Measurements from ENCODE around the gene PPP6R2. TPM values are rescaled to one million over a fixed set of nuclear protein-coding genes. Genes with fewer than 3 reads are reported as not detected.

PPP6R2 gene
- polyA plus RNA-seq, 1 experiment: 46.4 TPM

- POLR2A ChIA-PET: no interaction called here
- CTCF ChIA-PET: interaction anchor here (0.7 kb wide), 1 partner anchor 13 kb away, joined by 3 read pairs; no protein-coding TSS in a partner anchor
Measured at GRCh38 chr22:50439314-50439870, 96.3 kb downstream of the PPP6R2 start.

GRCh38 chr22:50439871-50440331, 96.8 kb downstream of the PPP6R2 start:
- TF ChIP-seq, protein P1, sequence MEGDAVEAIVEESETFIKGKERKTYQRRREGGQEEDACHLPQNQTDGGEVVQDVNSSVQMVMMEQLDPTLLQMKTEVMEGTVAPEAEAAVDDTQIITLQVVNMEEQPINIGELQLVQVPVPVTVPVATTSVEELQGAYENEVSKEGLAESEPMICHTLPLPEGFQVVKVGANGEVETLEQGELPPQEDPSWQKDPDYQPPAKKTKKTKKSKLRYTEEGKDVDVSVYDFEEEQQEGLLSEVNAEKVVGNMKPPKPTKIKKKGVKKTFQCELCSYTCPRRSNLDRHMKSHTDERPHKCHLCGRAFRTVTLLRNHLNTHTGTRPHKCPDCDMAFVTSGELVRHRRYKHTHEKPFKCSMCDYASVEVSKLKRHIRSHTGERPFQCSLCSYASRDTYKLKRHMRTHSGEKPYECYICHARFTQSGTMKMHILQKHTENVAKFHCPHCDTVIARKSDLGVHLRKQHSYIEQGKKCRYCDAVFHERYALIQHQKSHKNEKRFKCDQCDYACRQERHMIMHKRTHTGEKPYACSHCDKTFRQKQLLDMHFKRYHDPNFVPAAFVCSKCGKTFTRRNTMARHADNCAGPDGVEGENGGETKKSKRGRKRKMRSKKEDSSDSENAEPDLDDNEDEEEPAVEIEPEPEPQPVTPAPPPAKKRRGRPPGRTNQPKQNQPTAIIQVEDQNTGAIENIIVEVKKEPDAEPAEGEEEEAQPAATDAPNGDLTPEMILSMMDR (IDR thresholded peaks at IDR 0.05; ENCODE audit: insufficient read depth, low read depth, low read length): no peak
- peaks cover 39% of the 10 kb centered on the region for H3K36me3 ChIP-seq (ENCODE audit: control insufficient read depth, insufficient read depth, low read length)
- H3K4me3 ChIP-seq (ENCODE audit: low read depth, low read length): no peak overlapping the region
- POLR2A ChIA-PET: no interaction called here
- no peaks in the 10 kb centered on the region for H3K27me3 ChIP-seq (ENCODE audit: control insufficient read depth, insufficient read depth, low read length)
- CTCF ChIA-PET: interaction anchor here (0.7 kb wide), 1 partner anchor 13 kb away, joined by 3 read pairs; no protein-coding TSS in a partner anchor
- no peak for DNase-seq (ENCODE audit: low read depth)

More at GRCh38 chr22:50439314-50439870, 96.3 kb downstream of the PPP6R2 start:
- peaks cover 40% of the 10 kb centered on the region for H3K36me3 ChIP-seq (ENCODE audit: control insufficient read depth, insufficient read depth, low read length)
- DNase-seq (ENCODE audit: low read depth): no peak
- H3K27me3 ChIP-seq (ENCODE audit: control insufficient read depth, insufficient read depth, low read length): no peaks in the 10 kb centered on the region
- no peak overlapping the region for H3K4me3 ChIP-seq (ENCODE audit: low read depth, low read length)
- TF ChIP-seq, protein P1 (IDR thresholded peaks at IDR 0.05; ENCODE audit: insufficient read depth, low read depth, low read length): no peak

DNA sequence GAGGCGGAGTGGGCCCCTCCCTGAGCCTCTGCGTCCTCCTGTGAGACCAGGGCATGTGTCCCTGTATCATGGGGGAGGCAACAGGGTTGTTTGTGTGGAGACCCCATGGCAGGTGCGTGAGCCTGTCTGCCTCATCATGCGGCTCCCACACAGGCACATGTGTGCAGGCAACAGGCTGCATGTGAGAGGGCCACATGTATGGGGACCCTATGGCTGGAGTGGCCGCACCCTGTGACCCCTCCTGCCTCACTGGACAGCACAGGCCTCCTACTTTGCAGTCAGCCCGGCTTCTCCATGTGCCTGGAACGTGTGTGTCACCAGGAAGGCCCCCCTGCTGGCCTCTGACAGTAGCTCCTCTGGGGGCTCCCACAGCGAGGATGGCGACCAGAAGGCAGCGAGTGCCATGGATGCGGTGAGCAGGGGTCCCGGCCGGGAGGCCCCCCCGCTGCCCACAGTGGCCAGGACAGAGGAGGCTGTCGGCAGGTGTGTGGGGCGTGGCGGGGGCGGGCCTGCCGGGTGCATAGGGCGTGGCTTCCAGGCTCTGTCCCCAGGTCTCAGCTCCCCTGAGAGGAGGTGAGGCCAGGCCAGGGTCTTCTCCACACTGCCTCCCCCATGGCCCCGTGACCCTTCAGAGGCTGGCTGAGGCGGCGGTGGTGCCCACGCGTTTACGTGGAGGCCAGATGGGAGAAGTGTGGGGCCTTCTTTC, 97.6 kb downstream of the PPP6R2 start:
- peaks cover 34% of the 10 kb centered on the region for H3K36me3 ChIP-seq (ENCODE audit: control insufficient read depth, insufficient read depth, low read length)
- no peak for DNase-seq (ENCODE audit: low read depth)
- H3K27me3 ChIP-seq (ENCODE audit: control insufficient read depth, insufficient read depth, low read length): no peaks in the 10 kb centered on the region
- TF ChIP-seq, protein P1 (IDR thresholded peaks at IDR 0.05; ENCODE audit: insufficient read depth, low read depth, low read length): no peak
- no peak overlapping the region for H3K4me3 ChIP-seq (ENCODE audit: low read depth, low read length)
- CTCF ChIA-PET: interaction anchor here (0.9 kb wide), 1 partner anchor 180 kb away, joined by 3 read pairs; no protein-coding TSS in a partner anchor
- POLR2A ChIA-PET: no interaction called here

- Histone ChIP-seq H3K36me3 (ENCODE audit: control insufficient read depth, insufficient read depth, low read length) (peaks cover 32% of the 10 kb centered on the region), H3K4me3 (ENCODE audit: low read depth, low read length) (no peak overlapping the region), H3K27me3 (ENCODE audit: control insufficient read depth, insufficient read depth, low read length) (no peaks in the 10 kb centered on the region)
- ChIA-PET POLR2A (no interaction called here), CTCF (interaction anchor here (0.9 kb wide), 1 partner anchor 179 kb away, joined by 3 read pairs; no protein-coding TSS in a partner anchor)
- TF ChIP-seq, protein P1 (IDR thresholded peaks at IDR 0.05; ENCODE audit: insufficient read depth, low read depth, low read length): no peak
- DNase-seq (ENCODE audit: low read depth): no peak
Measured at GRCh38 chr22:50441428-50441993, 98.4 kb downstream of the PPP6R2 start.

- DNase-seq (ENCODE audit: low read depth): no peak
- Histone ChIP-seq H3K4me3 (ENCODE audit: low read depth, low read length) (no peak overlapping the region), H3K27me3 (ENCODE audit: control insufficient read depth, insufficient read depth, low read length) (no peaks in the 10 kb centered on the region), H3K36me3 (ENCODE audit: control insufficient read depth, insufficient read depth, low read length) (peaks cover 28% of the 10 kb centered on the region)
- CTCF ChIA-PET: no interaction called here
- TF ChIP-seq, protein P1 (IDR thresholded peaks at IDR 0.05; ENCODE audit: insufficient read depth, low read depth, low read length): no peak
- POLR2A ChIA-PET: no interaction called here
Measured at GRCh38 chr22:50443197-50443596, 100.1 kb downstream of the PPP6R2 start.

Data from BJ (cell line).